Tibial artery (tissue), 4 donors: Measurements from ENCODE around the gene KAZN.

ENCODE experiments used
- DNase-seq, 2 donors: peaks; one replicate each; pipeline ENCODE4 v3.0.0-alpha.2; 2019
- H3K27ac ChIP-seq, 2 donors: fragments of 200-600 bp; sonication (generic) in 1 of 2; 1 replicate in 1 of 2; 2 replicates in 1 of 2; pipeline ENCODE4 v1.5.1; 2018 to 2019; ENCODE audit warnings: mild to moderate bottlenecking in 1 of 2
- H3K27me3 ChIP-seq, 2 donors: fragments of 200-600 bp; sonication (generic) in 1 of 2; one replicate each; pipeline versions ENCODE4 v1.5.1 to v1.6.0; 2016 to 2019
- H3K36me3 ChIP-seq, 3 donors: fragments of 200-600 bp; sonication (generic) in 2 of 3; one replicate each; pipeline ENCODE4 v1.5.1; 2016 to 2019; ENCODE audit warnings: mild to moderate bottlenecking in 2 of 3
- H3K4me1 ChIP-seq, 4 donors: fragments of 200-600 bp; sonication (generic) in 2 of 4; 1 replicate in 3 of 4; 2 replicates in 1 of 4; pipeline ENCODE4 v1.5.1; 2016 to 2019
- H3K4me3 ChIP-seq, 2 donors: fragments of 200-600 bp; sonication (generic) in 1 of 2; 1 replicate in 1 of 2; 2 replicates in 1 of 2; pipeline ENCODE4 v1.5.1; 2018 to 2019; ENCODE audit warnings: mild to moderate bottlenecking in 2 of 2
- H3K9me3 ChIP-seq, 3 donors: fragments of 200-600 bp; sonication (generic) in 1 of 3; one replicate each; pipeline ENCODE4 v1.5.1; 2016 to 2019
- intact Hi-C: fragments of 100-400 bp; cut with DNase I; formaldehyde crosslinking; loops from one replicate; pipeline ENCODE4 v1.15.0; 2023; ENCODE audit warnings: low total_unique reads
- TF ChIP-seq, protein P1 (sequence below), 2 experiments: fragments of 200-600 bp in 1 of 2; fragments of 450-650 bp in 1 of 2; IDR thresholded peaks; one replicate each; pipeline ENCODE4 v1.5.1; 2017 to 2019; ENCODE audit warnings: antibody characterized with exemption in 2 of 2, mild to moderate bottlenecking in 1 of 2, moderate library complexity in 1 of 2

The KAZN gene

DNA sequence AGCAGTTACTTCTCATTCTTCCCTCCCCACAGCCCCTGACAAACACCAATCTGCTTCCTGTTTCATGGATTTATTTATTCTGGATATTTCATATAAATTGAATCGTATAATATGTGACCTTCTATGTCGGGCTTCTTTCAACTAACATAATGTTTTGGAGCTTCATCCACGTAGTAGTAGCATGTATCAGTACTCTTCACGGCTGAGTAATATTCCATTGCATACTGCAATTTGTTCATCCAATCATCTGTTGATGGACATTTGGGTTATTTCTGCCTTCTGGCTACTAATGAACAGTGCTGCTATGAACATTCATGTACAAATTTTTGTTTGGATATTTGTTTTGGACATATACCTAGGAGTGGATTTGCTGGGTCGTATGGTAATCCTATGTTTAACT is 1.9 kb upstream of the KAZN start:
- Histone ChIP-seq H3K27ac (no peak overlapping the region), H3K27me3 (peaks cover 0 to 63% of the 10 kb centered on the region in 2 donors), H3K4me3 (no peak overlapping the region), H3K9me3 (no peaks in the 10 kb centered on the region), H3K4me1 (peaks cover 0 to 24% (median 19%) of the 10 kb centered on the region in 4 donors), H3K36me3 (no peaks in the 10 kb centered on the region)
- DNase-seq: no peak
- intact Hi-C loops: no loop called here
- TF ChIP-seq, protein P1, sequence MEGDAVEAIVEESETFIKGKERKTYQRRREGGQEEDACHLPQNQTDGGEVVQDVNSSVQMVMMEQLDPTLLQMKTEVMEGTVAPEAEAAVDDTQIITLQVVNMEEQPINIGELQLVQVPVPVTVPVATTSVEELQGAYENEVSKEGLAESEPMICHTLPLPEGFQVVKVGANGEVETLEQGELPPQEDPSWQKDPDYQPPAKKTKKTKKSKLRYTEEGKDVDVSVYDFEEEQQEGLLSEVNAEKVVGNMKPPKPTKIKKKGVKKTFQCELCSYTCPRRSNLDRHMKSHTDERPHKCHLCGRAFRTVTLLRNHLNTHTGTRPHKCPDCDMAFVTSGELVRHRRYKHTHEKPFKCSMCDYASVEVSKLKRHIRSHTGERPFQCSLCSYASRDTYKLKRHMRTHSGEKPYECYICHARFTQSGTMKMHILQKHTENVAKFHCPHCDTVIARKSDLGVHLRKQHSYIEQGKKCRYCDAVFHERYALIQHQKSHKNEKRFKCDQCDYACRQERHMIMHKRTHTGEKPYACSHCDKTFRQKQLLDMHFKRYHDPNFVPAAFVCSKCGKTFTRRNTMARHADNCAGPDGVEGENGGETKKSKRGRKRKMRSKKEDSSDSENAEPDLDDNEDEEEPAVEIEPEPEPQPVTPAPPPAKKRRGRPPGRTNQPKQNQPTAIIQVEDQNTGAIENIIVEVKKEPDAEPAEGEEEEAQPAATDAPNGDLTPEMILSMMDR (IDR thresholded peaks at IDR 0.05): no peak

DNA sequence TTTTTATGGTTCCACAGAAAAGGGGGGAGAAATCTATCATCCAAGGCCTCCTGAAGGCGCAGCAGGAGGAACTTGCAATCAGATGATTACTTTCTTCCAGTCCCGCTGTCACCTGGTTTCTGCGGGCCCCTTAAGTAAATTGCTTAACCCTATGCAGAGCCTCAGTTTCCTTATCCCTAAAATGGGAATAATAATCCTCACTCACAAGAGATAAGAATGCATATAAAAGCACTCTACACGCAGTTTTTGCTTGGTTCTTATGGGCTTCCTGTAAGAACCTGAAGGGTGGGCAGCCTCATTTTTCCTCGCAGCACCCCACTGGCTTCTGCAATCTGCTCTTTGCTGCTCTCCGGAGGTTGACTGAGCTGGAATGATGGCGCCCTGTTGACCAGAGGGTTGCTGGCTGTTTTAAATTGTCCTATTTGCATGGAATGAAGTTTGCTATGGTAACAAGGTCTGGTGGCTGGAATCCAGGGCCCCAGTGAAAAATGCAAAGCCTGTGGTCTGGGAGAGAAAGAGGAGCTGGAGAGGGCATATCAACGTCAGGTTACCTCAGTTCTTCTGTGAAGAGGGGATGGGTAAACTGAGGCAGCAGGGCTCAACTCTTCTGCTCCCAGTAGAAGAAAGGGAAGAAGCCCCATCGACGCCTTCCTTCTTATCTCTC is 1.0 kb upstream of the KAZN start:
- no peak overlapping the region for H3K27ac ChIP-seq
- H3K4me1 ChIP-seq: peaks cover 0 to 24% (median 19%) of the 10 kb centered on the region in 4 donors
- no peaks in the 10 kb centered on the region for H3K9me3 ChIP-seq
- no peak overlapping the region for H3K4me3 ChIP-seq
- intact Hi-C loops: no loop called here
- no peaks in the 10 kb centered on the region for H3K36me3 ChIP-seq
- TF ChIP-seq, protein P1 (IDR thresholded peaks at IDR 0.05): no peak
- H3K27me3 ChIP-seq: peaks cover 0 to 66% of the 10 kb centered on the region in 2 donors
- no peak for DNase-seq

DNA sequence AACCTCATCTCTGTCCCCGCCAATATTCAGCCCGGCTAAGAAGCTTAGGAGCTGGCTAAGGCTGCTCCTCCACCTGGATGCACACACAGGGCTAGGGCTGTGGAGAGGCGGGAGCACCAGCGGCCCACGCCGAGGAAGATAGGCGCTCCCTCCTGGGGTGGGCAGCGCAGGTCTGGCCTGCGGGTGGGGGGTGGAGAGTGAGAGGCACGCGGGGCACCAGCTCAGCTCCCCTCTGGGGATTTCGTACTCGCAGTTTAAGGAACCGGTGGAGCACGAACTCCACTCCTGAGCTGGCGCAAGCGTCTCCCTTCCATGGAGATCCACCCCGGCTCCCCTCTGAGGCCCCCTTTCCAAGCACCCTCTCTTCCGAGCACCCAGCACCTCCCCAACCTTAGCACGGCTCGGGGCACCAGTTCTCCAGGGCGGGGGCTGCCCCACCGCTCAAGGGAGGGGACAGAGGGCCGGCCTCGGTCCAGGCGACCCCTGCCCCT is 433 bp upstream of the KAZN start:
- Histone ChIP-seq H3K4me1 (peaks cover 0 to 24% (median 19%) of the 10 kb centered on the region in 4 donors), H3K9me3 (no peaks in the 10 kb centered on the region), H3K27me3 (peaks cover 0 to 67% of the 10 kb centered on the region in 2 donors), H3K27ac (no peak overlapping the region), H3K36me3 (no peaks in the 10 kb centered on the region), H3K4me3 (peak overlapping the region; percentile 12 to 40)
- TF ChIP-seq, protein P1 (IDR thresholded peaks at IDR 0.05): no peak
- no peak for DNase-seq
- intact Hi-C loops: no loop called here

DNA sequence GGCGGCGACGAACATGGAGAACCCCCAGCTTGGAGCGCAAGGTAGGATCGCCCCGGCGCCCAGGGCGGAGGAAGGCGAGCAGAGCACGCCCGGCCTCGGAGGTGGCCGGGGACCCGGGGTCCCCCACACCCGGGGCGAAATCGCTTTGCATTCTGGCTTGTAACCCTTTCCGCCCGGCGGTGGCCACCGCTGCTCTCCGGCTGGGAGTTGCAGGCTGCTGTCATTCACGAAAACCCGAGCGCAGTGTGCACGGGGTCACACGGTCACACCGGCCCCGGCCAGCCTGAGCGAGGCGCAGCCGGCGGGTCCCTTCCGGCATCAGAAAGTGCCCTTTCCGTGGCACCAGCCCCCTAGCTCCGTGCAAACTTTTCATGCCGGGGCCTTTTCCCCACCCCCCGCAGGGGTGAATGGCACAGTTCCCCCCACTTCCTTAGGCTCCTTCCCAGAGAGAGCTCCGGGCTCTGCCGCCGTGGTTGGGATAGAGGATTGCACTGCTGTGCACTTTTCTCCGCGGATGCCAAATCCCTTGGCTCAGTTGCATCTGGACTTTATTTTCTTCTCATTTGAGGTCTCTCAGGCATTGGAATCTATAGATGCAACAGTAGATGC is 802 bp downstream of the KAZN start:
- intact Hi-C loops: no loop called here
- no peak overlapping the region for H3K27ac ChIP-seq

DNA sequence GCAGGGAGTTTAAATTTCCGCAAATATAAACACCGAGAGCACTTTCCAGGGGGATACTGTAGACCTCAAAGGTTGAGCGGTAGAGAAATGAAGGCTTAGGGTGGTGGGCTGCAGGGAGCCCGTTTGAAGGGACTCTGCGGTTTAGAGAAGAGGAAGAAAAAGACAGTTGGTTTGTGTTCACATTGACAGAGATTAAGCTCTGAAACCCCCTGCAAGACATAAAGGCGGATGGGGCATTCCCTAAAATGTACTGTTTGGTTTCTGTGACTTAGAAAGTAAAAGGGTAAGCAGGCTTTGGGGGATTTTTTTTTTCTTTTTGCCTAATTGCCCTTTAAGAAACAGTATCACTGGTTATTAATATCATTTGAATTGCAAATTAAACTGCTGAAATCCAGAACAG is 1.3 kb downstream of the KAZN start:
- H3K9me3 ChIP-seq: no peaks in the 10 kb centered on the region
- H3K27ac ChIP-seq: no peak overlapping the region
- H3K27me3 ChIP-seq: peaks cover 0 to 74% of the 10 kb centered on the region in 2 donors
- TF ChIP-seq, protein P1 (IDR thresholded peaks at IDR 0.05): no peak
- H3K4me1 ChIP-seq: peaks cover 0 to 24% (median 19%) of the 10 kb centered on the region in 4 donors
- H3K36me3 ChIP-seq: no peaks in the 10 kb centered on the region
- H3K4me3 ChIP-seq: no peak overlapping the region
- no peak for DNase-seq
- intact Hi-C loops: no loop called here

More for the DNA sequence above, 802 bp downstream of the KAZN start:
- DNase-seq: no peak
- no peaks in the 10 kb centered on the region for H3K36me3 ChIP-seq
- H3K9me3 ChIP-seq: no peaks in the 10 kb centered on the region
- TF ChIP-seq, protein P1 (IDR thresholded peaks at IDR 0.05): no peak
- peaks cover 0 to 73% of the 10 kb centered on the region in 2 donors for H3K27me3 ChIP-seq
- peaks cover 0 to 24% (median 19%) of the 10 kb centered on the region in 4 donors for H3K4me1 ChIP-seq
- H3K4me3 ChIP-seq: peak overlapping the region; percentile 12 to 40
